Mesothelial cell of epicardium (in vitro differentiated cells): ENCODE measurements around the gene CYP26A1. TPM values are rescaled to one million over a fixed set of nuclear protein-coding genes. Genes with fewer than 3 reads are reported as not detected.
"Not testable (repeated sequence)": the region's sequence is repeated elsewhere in the genome, so short reads cannot be mapped to it uniquely, and the experiment has no call there.

Experiments used
- DNase-seq, 2 experiments: peaks; one replicate each; pipeline ENCODE4 v3.0.0; 2021; ENCODE audit warnings: low spot score in 2 of 2; ENCODE audit not compliant: unreplicated experiment in 2 of 2
- H3K27ac Mint-ChIP-seq: 2 replicates; pipeline ENCODE4 v1.8.0; 2021; ENCODE audit warnings: mixed read lengths
- H3K27me3 Mint-ChIP-seq: 2 replicates; pipeline ENCODE4 v1.8.0; 2021; ENCODE audit warnings: low read depth, mixed read lengths
- H3K36me3 Mint-ChIP-seq: 2 replicates; pipeline ENCODE4 v1.8.0; 2021; ENCODE audit warnings: mixed read lengths
- H3K4me1 Mint-ChIP-seq: 2 replicates; pipeline ENCODE4 v1.8.0; 2021; ENCODE audit warnings: mixed read lengths
- H3K4me3 Mint-ChIP-seq: 2 replicates; pipeline ENCODE4 v1.8.0; 2021; ENCODE audit warnings: mild to moderate bottlenecking, moderate library complexity, mixed read lengths
- H3K9me3 Mint-ChIP-seq: 2 replicates; pipeline ENCODE4 v1.8.0; 2021; ENCODE audit warnings: mixed read lengths
- CTCF ChIP-seq: fragments of 200-600 bp; sonication (generic); IDR thresholded peaks from one replicate; pipeline ENCODE4 v1.5.0; 2021; ENCODE audit warnings: antibody characterized with exemption; ENCODE audit not compliant: unreplicated experiment
- total RNA-seq: library from RNA; stranded (reverse); gene quantifications from 3 replicates; pipeline ENCODE4 v1.2.1, GENCODE V29; 2021

Gene CYP26A1
- total RNA-seq, 1 donor from 2014 or later, result 76.0 TPM

- Mint-ChIP-seq H3K4me1 (no peaks in the 10 kb centered on the region), H3K27ac (peak overlapping the region; percentile 2), H3K9me3 (peaks cover 4% of the 10 kb centered on the region), H3K36me3 (no peaks in the 10 kb centered on the region), H3K27me3 (no peaks in the 10 kb centered on the region), H3K4me3 (no peak overlapping the region)
- no peak for DNase-seq
- TF ChIP-seq CTCF, result no peak
These were observed 23.7 kb downstream of the CYP26A1 start for GRCh38 chr10:93097386-93097785.

- no peak overlapping the region for H3K27ac Mint-ChIP-seq
- DNase-seq, result no peak
- no peaks in the 10 kb centered on the region for H3K27me3 Mint-ChIP-seq
- H3K36me3 Mint-ChIP-seq, result peaks cover 4% of the 10 kb centered on the region
- no peaks in the 10 kb centered on the region for H3K4me1 Mint-ChIP-seq
- H3K9me3 Mint-ChIP-seq, result peaks cover 13% of the 10 kb centered on the region
- TF ChIP-seq CTCF, result no peak
- H3K4me3 Mint-ChIP-seq, result no peak overlapping the region
These were observed 25.1 kb downstream of the CYP26A1 start for GRCh38 chr10:93098816-93099215.

DNA sequence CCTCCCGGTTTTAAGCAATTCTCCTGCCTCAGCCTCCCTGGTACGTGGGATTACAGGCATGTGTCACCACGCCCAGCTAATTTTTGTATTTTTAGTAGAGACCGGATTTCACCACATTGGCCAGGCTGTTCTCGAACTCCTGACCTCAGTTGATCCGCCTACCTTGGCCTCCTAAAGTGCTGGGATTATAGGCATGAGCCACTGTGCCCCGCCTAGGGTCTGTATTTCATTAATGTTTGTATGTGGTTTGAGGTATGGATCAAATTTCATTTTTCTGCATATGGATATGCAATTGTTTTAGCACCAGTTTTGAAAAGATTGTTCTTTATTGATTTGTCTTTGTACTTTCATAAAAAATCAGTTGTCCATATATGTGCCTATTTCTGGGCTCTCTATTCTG is 26.0 kb downstream of the CYP26A1 start:
- Mint-ChIP-seq H3K27ac (no peak overlapping the region), H3K9me3 (peaks cover 18% of the 10 kb centered on the region), H3K4me3 (no peak overlapping the region), H3K36me3 (peaks cover 7% of the 10 kb centered on the region), H3K27me3 (no peaks in the 10 kb centered on the region), H3K4me1 (no peaks in the 10 kb centered on the region)
- DNase-seq, result no peak
- no peak for TF ChIP-seq CTCF

DNA sequence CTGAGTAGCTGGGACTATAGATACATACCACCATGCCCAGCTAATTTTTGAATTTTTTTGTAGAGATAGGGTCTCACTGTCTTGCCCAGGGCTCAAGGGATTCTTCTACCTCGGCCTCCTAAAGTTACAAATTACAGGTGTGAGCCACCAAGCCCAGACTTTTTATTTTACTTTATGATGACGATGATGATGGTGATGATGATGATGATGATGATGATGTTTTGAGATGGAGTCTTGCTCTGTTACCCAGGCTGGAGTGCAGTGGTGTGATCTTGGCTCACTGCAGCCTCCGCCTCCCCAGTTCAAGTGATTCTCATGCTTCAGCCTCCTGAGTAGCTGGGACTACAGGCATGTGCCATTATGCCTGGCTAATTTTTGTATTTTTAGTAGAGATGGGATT is 27.5 kb downstream of the CYP26A1 start:
- not testable (repeated sequence) for H3K4me1 Mint-ChIP-seq, H3K27ac Mint-ChIP-seq, H3K27me3 Mint-ChIP-seq, H3K4me3 Mint-ChIP-seq, H3K36me3 Mint-ChIP-seq, DNase-seq
- peaks cover 18% of the 10 kb centered on the region for H3K9me3 Mint-ChIP-seq

- TF ChIP-seq CTCF, result no peak
- H3K4me3 Mint-ChIP-seq, result no peak overlapping the region
- H3K4me1 Mint-ChIP-seq, result no peaks in the 10 kb centered on the region
- H3K9me3 Mint-ChIP-seq, result peaks cover 31% of the 10 kb centered on the region
- DNase-seq, result no peak
- peaks cover 12% of the 10 kb centered on the region for H3K36me3 Mint-ChIP-seq
- H3K27ac Mint-ChIP-seq, result no peak overlapping the region
- no peaks in the 10 kb centered on the region for H3K27me3 Mint-ChIP-seq
These were observed 30.3 kb downstream of the CYP26A1 start for GRCh38 chr10:93103953-93104352.

DNA sequence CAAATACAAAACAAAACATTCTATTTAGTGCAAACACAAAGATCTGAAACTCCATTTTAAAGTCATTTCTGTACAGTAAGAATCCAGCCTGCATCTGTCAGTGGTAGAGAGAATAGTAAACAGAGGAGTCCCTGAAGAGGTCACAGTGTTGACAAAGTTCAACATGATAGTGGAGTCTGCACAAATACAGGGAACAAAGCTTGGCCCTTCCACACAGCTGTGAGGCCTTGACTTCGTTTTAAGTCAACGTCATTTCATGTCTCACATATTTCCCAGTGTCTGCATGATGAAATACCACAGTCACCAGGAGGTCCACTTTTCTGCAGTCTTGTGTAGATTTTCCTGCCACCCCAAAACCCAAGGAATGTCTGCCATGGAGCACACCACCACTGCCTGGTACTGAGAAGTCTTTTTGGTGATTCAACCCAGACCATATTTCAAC is 33.0 kb downstream of the CYP26A1 start:
- DNase-seq, result no peak
- Mint-ChIP-seq H3K4me3 (no peak overlapping the region), H3K27me3 (no peaks in the 10 kb centered on the region), H3K36me3 (peaks cover 12% of the 10 kb centered on the region), H3K27ac (no peak overlapping the region), H3K9me3 (peaks cover 31% of the 10 kb centered on the region), H3K4me1 (no peaks in the 10 kb centered on the region)
- no peak for TF ChIP-seq CTCF
